Activated CD4-positive, alpha-beta T cell treated with anti-CD3 and anti-CD28 coated beads, Interleukin-2, amount 10 ng/mL, durations not matched to agents 7 days and 5 days (primary cell): ENCODE data around the gene USP27X. TPM values are rescaled to one million over a fixed set of nuclear protein-coding genes. Genes with fewer than 3 reads are reported as not detected.
A peak's percentile ranks its signal among the peaks of the same experiment; 100 is the strongest.

ENCODE experiments used
- CTCF ChIA-PET: fragments of 350-600 bp; sonication (Branson Sonifier 250); formaldehyde crosslinking; loops from one replicate; lab custom pipeline; 2021; ENCODE audit warnings: antibody characterized with exemption; lab: Charles Lee
- POLR2A ChIA-PET: fragments of 350-600 bp; sonication (Branson Sonifier 250); formaldehyde crosslinking; loops from one replicate; lab custom pipeline; 2021; ENCODE audit warnings: antibody characterized with exemption; lab: Charles Lee
- DNase-seq: peaks from one replicate; pipeline ENCODE4 v3.0.0-alpha.2; 2020
- H3K27ac Mint-ChIP-seq: one replicate; pipeline ENCODE4 v1.8.0; 2021; ENCODE audit warnings: mild to moderate bottlenecking, moderate library complexity, mixed read lengths
- H3K27me3 Mint-ChIP-seq: one replicate; pipeline ENCODE4 v1.8.0; 2021; ENCODE audit warnings: mixed read lengths
- H3K36me3 Mint-ChIP-seq: one replicate; pipeline ENCODE4 v1.8.0; 2021; ENCODE audit warnings: low read depth, mixed read lengths
- H3K4me1 Mint-ChIP-seq: one replicate; pipeline ENCODE4 v1.8.0; 2021; ENCODE audit warnings: mixed read lengths
- H3K4me3 Mint-ChIP-seq: one replicate; pipeline ENCODE4 v1.8.0; 2021; ENCODE audit warnings: mild to moderate bottlenecking, moderate library complexity, mixed read lengths
- H3K9me3 Mint-ChIP-seq: one replicate; pipeline ENCODE4 v1.8.0; 2021; ENCODE audit warnings: mixed read lengths
- total RNA-seq, 2 experiments: library from RNA; stranded (reverse); gene quantifications; one replicate each; pipeline ENCODE4 v1.2.3, GENCODE V29; 2021

The USP27X gene
- total RNA-seq, 2 experiments from 2014 or later, result 2.1 to 2.4 TPM

DNA sequence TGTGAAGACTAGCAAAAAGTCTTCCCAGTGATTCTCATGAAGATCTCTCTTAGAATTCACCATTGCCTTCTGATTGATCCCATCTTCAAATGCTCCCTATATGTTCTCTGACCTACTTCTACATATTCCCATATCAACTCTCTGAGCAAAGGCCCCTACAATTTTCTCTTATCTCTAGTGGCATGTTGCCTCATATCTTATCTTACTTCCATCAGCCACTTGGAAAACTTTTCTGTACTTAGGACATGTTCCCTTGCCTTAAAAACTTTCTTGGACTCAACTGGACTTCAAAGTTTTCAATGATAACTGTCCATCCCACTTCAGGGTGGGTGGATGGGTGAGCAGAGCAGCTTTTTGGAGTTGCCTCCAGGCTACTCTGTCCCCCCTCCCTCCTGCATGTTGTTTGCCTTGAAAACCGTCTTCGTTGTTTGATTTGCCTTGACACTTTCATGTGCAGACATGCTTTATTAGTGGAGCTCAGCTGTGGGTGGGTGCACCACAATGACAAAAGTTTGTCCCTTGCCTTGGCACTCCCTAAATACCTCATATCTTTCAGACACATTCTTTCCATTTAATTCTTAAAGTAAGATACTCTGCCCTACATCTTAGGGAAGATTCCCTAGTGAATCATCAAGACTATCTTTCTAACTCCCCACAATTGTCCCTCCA, 18.3 kb upstream of the USP27X start:
- Mint-ChIP-seq H3K36me3 (no peaks in the 10 kb centered on the region), H3K4me1 (no peaks in the 10 kb centered on the region), H3K27me3 (peaks cover 7% of the 10 kb centered on the region), H3K27ac (no peak overlapping the region), H3K9me3 (peaks cover 2% of the 10 kb centered on the region), H3K4me3 (no peak overlapping the region)
- POLR2A ChIA-PET, result no interaction called here
- CTCF ChIA-PET, result no interaction called here
- DNase-seq, result no peak

DNA sequence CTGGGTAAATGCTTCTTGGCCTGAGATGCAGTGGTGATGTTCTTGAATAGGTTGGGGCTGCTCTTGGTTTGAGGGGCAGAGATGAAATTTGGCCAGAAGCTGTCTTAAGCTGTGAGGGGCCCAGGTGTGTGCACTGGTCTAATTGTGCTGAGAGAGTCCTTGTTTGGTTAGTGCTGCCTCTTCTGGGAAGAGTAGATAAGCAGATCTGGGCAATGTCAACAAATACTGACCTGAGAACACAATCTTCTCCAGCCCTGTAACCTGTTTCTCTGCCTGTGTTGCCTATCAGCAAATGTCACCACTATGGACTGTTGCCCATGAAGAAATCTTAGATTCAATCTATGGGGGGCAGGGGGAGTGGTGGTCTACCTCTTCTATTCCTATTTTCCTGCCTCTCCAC, 17.2 kb upstream of the USP27X start:
- Mint-ChIP-seq H3K27ac (no peak overlapping the region), H3K27me3 (peaks cover 7% of the 10 kb centered on the region), H3K4me1 (no peaks in the 10 kb centered on the region), H3K36me3 (no peaks in the 10 kb centered on the region), H3K4me3 (no peak overlapping the region), H3K9me3 (peaks cover 2% of the 10 kb centered on the region)
- POLR2A ChIA-PET, result no interaction called here
- DNase-seq, result no peak
- CTCF ChIA-PET, result no interaction called here

GRCh38 chrX:49868739-49869138, 10.5 kb upstream of the USP27X start:
- Mint-ChIP-seq H3K4me1 (no peaks in the 10 kb centered on the region), H3K27ac (no peak overlapping the region), H3K27me3 (peaks cover 10% of the 10 kb centered on the region), H3K36me3 (no peaks in the 10 kb centered on the region), H3K9me3 (no peaks in the 10 kb centered on the region), H3K4me3 (no peak overlapping the region)
- no peak for DNase-seq
- ChIA-PET POLR2A (no interaction called here), CTCF (no interaction called here)

DNA sequence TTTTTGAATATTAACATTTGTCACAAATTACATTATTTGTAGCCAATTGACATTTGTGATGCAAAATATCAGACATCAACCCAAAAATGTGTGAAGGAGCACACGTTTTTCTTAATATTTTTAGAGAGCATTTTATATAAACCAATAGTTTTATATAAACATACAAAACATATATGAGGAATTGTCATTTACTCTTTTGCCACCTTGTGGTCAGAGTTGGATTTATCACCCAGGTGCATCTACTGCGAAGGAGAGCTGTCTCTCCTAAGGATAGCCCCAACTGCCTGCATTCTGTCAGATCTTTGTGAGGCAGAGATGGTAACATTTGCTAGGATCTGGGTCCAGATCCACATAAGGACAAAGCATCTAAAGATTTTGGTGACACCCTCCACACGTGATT, 2.5 kb upstream of the USP27X start:
- no peaks in the 10 kb centered on the region for H3K27me3 Mint-ChIP-seq
- no peak overlapping the region for H3K4me3 Mint-ChIP-seq
- ChIA-PET POLR2A (no interaction called here), CTCF (interaction anchor here (1.4 kb wide), 1 partner anchor 14 kb away, joined by 3 read pairs; no protein-coding TSS in a partner anchor)
- peak; percentile 46 for DNase-seq
- no peaks in the 10 kb centered on the region for H3K36me3 Mint-ChIP-seq
- peaks cover 19% of the 10 kb centered on the region for H3K4me1 Mint-ChIP-seq
- H3K9me3 Mint-ChIP-seq, result no peaks in the 10 kb centered on the region
- peak overlapping the region; percentile 13 for H3K27ac Mint-ChIP-seq

- Mint-ChIP-seq H3K4me1 (peaks cover 21% of the 10 kb centered on the region), H3K27ac (no peak overlapping the region), H3K36me3 (no peaks in the 10 kb centered on the region), H3K9me3 (no peaks in the 10 kb centered on the region), H3K27me3 (no peaks in the 10 kb centered on the region), H3K4me3 (no peak overlapping the region)
- DNase-seq, result no peak
- POLR2A ChIA-PET, result interaction anchor here (0.6 kb wide), 1 partner anchor 147 kb away, joined by 3 read pairs; no protein-coding TSS in a partner anchor
- CTCF ChIA-PET, result interaction anchor here (1.4 to 1.6 kb wide), 2 partner anchors 14 to 48 kb away, joined by 3 to 4 read pairs; no protein-coding TSS in a partner anchor
Measured at GRCh38 chrX:49877397-49878101, 1.7 kb upstream of the USP27X start.

- H3K4me3 Mint-ChIP-seq, result peak overlapping the region; percentile 78
- H3K27ac Mint-ChIP-seq, result no peak overlapping the region
- no peak for DNase-seq
- no peaks in the 10 kb centered on the region for H3K36me3 Mint-ChIP-seq
- H3K27me3 Mint-ChIP-seq, result no peaks in the 10 kb centered on the region
- peaks cover 21% of the 10 kb centered on the region for H3K4me1 Mint-ChIP-seq
- ChIA-PET CTCF (interaction anchor here (0.7 to 2.0 kb wide), 4 partner anchors 38 to 688 kb away, joined by 3 to 7 read pairs (median 4); no protein-coding TSS in a partner anchor), POLR2A (interaction anchor here (0.6 kb wide), 1 partner anchor 148 kb away, joined by 3 read pairs; no protein-coding TSS in a partner anchor)
- no peaks in the 10 kb centered on the region for H3K9me3 Mint-ChIP-seq
Measured at GRCh38 chrX:49878128-49878833, 1.0 kb upstream of the USP27X start.

GRCh38 chrX:49879656-49880277, 483 bp downstream of the USP27X start:
- Mint-ChIP-seq H3K9me3 (no peaks in the 10 kb centered on the region), H3K27me3 (no peaks in the 10 kb centered on the region), H3K36me3 (no peaks in the 10 kb centered on the region), H3K27ac (peak overlapping the region; percentile 84), H3K4me3 (peak overlapping the region; percentile 78), H3K4me1 (peaks cover 24% of the 10 kb centered on the region)
- peak; percentile 6 for DNase-seq
- ChIA-PET POLR2A (interaction anchor here (0.5 kb wide), 1 partner anchor 689 kb away, joined by 4 read pairs; no protein-coding TSS in a partner anchor), CTCF (interaction anchor here (0.7 to 2.0 kb wide), 3 partner anchors 37 to 1383 kb away, joined by 4 to 7 read pairs (median 5); no protein-coding TSS in a partner anchor)

- Mint-ChIP-seq H3K27me3 (no peaks in the 10 kb centered on the region), H3K27ac (no peak overlapping the region), H3K4me1 (peaks cover 24% of the 10 kb centered on the region), H3K4me3 (peak overlapping the region; percentile 78), H3K36me3 (no peaks in the 10 kb centered on the region), H3K9me3 (no peaks in the 10 kb centered on the region)
- CTCF ChIA-PET, result no interaction called here
- POLR2A ChIA-PET, result no interaction called here
- DNase-seq, result no peak
Measured at GRCh38 chrX:49880668-49881067, 1.4 kb downstream of the USP27X start.

- Mint-ChIP-seq H3K27ac (no peak overlapping the region), H3K9me3 (no peaks in the 10 kb centered on the region), H3K36me3 (no peaks in the 10 kb centered on the region), H3K27me3 (peaks cover 3% of the 10 kb centered on the region), H3K4me3 (no peak overlapping the region), H3K4me1 (peaks cover 14% of the 10 kb centered on the region)
- CTCF ChIA-PET, result interaction anchor here (0.6 to 1.3 kb wide), 3 partner anchors 24 to 1457 kb away, joined by 3 to 4 read pairs (median 3); no protein-coding TSS in a partner anchor
- POLR2A ChIA-PET, result no interaction called here
- peak; percentile 62 for DNase-seq
Measured at GRCh38 chrX:49884290-49884862, 5.1 kb downstream of the USP27X start.

DNA sequence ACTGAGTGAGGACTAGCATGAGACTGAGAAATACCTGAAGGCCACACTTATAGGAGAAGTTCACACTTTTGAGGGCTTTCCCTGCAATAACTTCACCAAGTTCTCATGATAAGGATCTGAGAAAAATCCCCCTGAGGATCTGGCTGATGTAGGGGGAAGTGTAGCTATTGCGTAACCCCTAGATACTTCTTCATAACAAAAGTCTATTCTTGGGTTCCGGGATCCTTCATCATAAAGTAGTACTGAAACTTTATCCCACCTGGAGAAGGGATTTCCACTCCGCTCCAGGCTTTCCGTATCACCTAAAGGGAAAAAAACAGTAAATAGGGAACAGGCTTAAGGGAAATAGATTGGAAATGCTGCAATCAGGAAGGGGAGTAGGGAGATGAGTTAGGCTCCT, 13.3 kb downstream of the USP27X start:
- Mint-ChIP-seq H3K9me3 (peaks cover 7% of the 10 kb centered on the region), H3K36me3 (peaks cover 2% of the 10 kb centered on the region), H3K4me1 (no peaks in the 10 kb centered on the region), H3K27ac (no peak overlapping the region), H3K4me3 (no peak overlapping the region), H3K27me3 (peaks cover 13% of the 10 kb centered on the region)
- ChIA-PET CTCF (no interaction called here), POLR2A (no interaction called here)
- DNase-seq, result no peak

DNA sequence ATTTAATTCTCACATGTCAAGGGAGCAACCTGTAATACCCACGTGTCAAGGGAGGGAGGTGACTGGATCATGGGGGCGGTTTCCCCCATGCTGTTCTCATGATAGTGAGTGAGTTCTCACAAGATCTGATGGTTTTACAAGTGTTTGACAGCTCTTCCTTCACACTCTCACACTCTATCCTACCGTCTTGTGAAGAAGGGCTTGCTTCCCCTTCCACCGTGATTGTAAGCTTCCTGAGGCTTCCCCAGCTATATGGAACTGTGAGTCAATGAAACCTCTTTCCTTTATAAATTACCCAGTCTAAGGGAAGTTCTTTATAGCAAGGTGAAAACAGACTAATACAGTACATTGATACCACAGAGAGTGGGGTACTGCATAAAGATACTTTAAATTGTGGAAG, 17.7 kb downstream of the USP27X start:
- H3K4me1 Mint-ChIP-seq, result no peaks in the 10 kb centered on the region
- H3K27ac Mint-ChIP-seq, result no peak overlapping the region
- ChIA-PET POLR2A (no interaction called here), CTCF (no interaction called here)
- DNase-seq, result no peak
- H3K36me3 Mint-ChIP-seq, result peaks cover 2% of the 10 kb centered on the region
- peaks cover 12% of the 10 kb centered on the region for H3K27me3 Mint-ChIP-seq
- no peak overlapping the region for H3K4me3 Mint-ChIP-seq
- peaks cover 8% of the 10 kb centered on the region for H3K9me3 Mint-ChIP-seq

DNA sequence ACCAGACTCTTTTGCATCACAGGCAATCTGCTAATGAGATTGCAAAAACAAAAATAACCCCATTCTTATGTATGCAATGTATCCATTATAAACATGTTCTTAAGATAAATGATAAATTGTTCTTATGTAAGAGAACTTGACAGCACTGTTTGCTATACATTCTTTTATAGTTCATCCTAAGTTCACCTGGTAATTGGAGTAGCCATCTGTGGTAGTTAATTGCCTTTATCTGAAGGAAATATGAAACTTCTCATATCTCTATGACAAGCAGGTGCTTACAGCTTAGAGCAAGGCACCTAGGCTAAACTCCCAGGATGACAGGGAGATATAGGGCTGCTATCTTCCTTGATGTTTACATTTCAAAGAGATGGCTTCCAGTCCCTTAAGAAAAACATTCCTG, 21.8 kb downstream of the USP27X start:
- H3K4me1 Mint-ChIP-seq, result no peaks in the 10 kb centered on the region
- ChIA-PET POLR2A (no interaction called here), CTCF (no interaction called here)
- no peak overlapping the region for H3K4me3 Mint-ChIP-seq
- DNase-seq, result no peak
- no peak overlapping the region for H3K27ac Mint-ChIP-seq
- peaks cover 9% of the 10 kb centered on the region for H3K27me3 Mint-ChIP-seq
- peaks cover 2% of the 10 kb centered on the region for H3K36me3 Mint-ChIP-seq
- peaks cover 8% of the 10 kb centered on the region for H3K9me3 Mint-ChIP-seq
